GM18517 (cell line): Measurements from ENCODE around the gene LRRIQ1.
"Not testable (repeated sequence)": the region's sequence is repeated elsewhere in the genome, so short reads cannot be mapped to it uniquely, and the experiment has no call there.

Experiments
- ATAC-seq: cut with Tn5 transposase; IDR thresholded peaks from one replicate; pipeline ENCODE4 v1.9.1; 2021; ENCODE audit warnings: mild to moderate bottlenecking, moderate library complexity; ENCODE audit not compliant: unreplicated experiment

The LRRIQ1 gene

GRCh38 chr12:85188619-85189018 is 152.5 kb downstream of the LRRIQ1 start:
- ATAC-seq: no peak

GRCh38 chr12:85190728-85191127 is 154.6 kb downstream of the LRRIQ1 start:
- ATAC-seq: no peak

DNA sequence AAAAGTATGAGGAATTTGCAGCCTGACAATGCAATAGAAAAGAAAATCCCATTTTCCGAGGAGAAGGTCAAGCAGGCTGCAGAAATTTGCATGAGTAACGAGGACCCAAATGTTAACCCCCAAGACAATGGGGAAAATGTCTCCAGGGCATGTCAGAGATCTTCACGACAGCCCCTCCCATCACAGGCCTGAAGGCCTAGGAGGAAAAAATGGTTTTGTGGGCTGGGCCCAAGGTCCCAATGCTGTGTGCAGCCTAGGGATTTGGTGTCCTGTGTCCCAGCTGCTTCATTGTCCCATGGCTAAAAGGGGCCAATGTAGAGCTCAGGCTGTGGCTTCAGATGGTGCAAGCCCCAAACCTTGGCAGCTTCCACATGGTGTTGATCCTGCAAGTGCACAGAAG is 167.7 kb downstream of the LRRIQ1 start:
- not testable (repeated sequence) for ATAC-seq

- ATAC-seq: no peak
Observed at GRCh38 chr12:85206543-85206942, 170.4 kb downstream of the LRRIQ1 start.

- not testable (repeated sequence) for ATAC-seq
Observed at GRCh38 chr12:85224339-85224738, 188.2 kb downstream of the LRRIQ1 start.

GRCh38 chr12:85225501-85225900 is 189.3 kb downstream of the LRRIQ1 start:
- ATAC-seq: no peak

DNA sequence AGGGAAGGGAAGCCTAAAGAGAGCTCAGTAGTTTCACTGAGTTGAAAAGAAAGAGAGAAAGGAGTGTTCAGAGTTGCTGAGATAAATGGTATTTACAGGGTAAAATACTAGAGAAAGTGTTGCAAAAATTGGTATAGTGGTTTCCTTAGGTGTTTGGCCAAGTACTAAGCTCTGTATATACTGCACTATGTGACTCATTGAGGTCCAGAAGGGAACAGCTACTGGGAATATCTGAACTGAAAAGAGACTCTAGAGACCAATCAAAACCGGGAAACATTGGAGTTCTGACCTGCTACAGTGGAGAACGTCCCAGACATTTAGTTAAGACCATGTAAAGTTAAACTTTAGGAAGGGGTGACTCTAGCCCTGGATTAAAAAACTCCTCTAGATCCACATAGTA is 201.2 kb downstream of the LRRIQ1 start:
- no peak for ATAC-seq

DNA sequence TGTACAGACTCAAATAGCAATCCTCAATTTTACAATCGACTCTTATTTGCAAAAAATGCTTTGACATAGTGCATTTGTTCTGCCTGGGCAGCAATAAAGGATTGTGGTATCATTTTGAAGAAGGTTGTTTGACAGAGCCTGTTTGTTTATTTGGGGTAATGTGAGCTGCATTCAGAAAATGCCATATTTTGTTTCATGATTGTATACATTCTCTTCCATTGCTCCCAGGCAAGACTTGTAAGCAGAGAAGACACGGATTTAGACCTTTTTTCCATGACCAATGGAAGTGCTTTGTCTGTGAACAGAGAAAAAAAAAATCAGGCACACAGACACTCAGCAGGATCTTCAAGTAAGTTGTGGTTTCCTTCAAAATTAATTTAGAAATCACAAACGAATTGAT is 208.4 kb downstream of the LRRIQ1 start:
- no peak for ATAC-seq

- ATAC-seq: no peak
Observed at GRCh38 chr12:85253853-85254252, 217.7 kb downstream of the LRRIQ1 start.

DNA sequence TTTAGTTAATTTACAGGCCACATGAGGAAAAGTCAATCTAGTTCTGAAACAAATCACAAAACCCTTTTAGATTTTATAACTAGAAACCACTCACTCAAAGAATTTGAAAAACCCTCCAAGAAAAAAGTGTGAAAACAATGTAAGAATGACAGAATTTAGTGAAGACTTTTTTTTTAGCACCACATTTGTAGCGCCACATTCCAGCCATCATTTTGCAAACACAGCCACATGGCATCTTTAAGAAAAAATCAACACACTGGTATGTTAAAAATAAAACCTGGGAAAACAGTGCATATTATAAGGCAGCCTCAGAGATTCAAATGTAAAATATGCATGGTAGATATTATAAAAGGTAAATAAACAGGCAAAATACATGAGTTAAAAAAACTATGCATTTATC is 221.5 kb downstream of the LRRIQ1 start:
- no peak for ATAC-seq

GRCh38 chr12:85260447-85260846 is 224.3 kb downstream of the LRRIQ1 start:
- no peak for ATAC-seq

GRCh38 chr12:85260896-85261295 is 224.7 kb downstream of the LRRIQ1 start:
- no peak for ATAC-seq

DNA sequence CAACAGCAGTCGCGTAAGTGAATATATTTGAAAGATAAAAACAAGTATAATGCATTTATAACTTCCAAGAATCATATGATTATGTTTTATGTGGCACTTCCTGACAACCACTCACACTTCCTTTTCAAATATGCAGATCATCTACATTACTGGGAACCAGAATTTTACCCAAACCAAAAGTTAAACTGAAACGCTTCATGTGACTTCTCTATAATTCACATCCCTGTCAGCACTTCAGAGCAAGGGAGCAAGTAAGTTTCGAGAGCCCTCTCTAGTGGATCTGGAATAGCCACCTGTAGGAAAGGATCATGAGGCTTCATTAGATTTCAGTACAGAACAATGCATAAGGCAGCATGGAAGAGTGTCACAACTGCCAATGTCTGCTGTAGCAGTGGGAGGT is 230.2 kb downstream of the LRRIQ1 start:
- ATAC-seq: no peak

- ATAC-seq: no peak
Observed at GRCh38 chr12:85273381-85274314, 237.5 kb downstream of the LRRIQ1 start.

DNA sequence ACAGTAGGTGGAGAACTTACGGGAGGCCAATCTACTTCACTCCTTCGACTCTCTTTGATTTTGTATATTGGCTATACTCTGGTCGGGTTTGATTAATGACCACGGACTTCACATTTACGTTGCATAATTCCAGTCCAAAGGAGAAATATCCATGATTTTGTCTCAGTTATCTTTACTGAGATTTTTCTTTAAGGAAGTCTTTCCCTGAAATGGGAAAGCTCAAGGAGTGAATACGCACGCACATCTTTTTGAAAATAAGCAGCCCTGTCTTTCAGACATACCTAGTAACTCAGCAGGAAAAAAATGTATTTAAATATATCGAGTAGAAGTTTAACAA is 238.1 kb downstream of the LRRIQ1 start:
- no peak for ATAC-seq

DNA sequence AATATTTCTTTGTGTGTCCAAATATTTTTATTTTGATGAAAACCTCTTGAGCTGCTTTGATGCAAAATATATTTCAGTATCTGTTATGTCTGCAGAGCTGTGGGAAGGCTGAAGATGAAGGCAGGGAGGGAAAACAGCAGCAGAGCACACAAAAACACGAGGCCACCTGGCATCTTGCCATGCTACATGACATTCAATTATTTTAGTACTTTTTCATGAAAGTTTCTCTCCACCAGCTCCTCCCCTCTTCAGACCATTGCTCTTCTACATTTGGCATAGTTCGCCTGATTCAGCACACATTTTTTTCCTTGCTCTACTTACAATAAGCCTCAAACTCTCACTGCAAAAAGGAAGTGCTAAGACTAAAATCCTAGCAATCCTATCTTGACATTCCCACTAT is 239.2 kb downstream of the LRRIQ1 start:
- no peak for ATAC-seq

DNA sequence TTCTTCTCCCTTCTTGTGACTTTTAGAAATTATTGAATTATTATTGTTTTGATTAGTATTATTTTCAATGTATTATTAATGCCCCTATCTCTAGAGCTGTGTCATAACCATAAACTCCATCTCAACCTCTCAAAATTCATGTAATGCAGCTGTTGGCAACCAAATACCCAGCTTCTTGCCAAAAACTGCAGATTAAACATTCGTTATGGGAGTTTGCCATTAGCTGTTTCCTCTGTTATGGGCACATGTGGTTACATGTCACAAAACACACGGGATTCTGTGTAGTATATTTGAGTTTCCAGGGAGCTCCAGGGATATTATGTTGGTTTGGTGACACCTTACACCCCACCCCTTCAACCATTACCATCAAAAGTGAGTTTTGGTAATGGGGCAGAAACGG is 241.0 kb downstream of the LRRIQ1 start:
- no peak for ATAC-seq

DNA sequence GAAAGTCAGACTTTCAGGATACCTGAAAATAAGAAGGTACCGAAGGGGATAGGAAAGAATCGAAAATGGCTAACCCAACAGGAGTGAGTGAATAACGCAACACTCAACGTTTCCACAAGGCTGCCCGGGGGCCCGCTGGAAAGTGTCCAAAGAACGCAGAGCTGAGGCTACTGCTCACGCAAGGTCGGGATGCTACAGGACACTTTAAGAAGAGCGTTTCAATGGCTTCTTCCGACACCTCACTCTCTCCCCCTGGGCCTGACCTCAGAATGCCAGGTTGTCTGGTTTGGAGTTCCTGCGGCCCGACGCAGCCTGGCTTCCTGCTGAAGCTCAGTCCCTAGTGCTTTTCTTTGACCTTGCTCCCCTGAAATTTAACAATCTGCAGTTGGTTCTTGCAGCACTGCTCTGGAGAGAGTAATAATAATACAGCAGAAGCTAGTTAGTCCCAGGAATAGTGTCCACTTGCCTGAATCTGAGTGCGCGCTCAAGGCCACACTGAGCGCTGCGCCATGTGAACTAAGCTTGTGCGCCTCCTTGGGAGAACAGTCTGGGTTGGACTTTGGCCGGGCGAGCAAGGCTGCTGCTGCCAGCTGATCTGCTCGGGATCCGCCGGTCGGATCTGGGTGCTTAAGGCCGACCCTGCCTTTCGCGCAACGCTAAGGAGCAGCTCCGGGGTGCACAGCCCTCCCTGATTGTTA is 241.9 kb downstream of the LRRIQ1 start:
- no peak for ATAC-seq

GRCh38 chr12:85278598-85279448 is 242.7 kb downstream of the LRRIQ1 start:
- ATAC-seq: no peak

DNA sequence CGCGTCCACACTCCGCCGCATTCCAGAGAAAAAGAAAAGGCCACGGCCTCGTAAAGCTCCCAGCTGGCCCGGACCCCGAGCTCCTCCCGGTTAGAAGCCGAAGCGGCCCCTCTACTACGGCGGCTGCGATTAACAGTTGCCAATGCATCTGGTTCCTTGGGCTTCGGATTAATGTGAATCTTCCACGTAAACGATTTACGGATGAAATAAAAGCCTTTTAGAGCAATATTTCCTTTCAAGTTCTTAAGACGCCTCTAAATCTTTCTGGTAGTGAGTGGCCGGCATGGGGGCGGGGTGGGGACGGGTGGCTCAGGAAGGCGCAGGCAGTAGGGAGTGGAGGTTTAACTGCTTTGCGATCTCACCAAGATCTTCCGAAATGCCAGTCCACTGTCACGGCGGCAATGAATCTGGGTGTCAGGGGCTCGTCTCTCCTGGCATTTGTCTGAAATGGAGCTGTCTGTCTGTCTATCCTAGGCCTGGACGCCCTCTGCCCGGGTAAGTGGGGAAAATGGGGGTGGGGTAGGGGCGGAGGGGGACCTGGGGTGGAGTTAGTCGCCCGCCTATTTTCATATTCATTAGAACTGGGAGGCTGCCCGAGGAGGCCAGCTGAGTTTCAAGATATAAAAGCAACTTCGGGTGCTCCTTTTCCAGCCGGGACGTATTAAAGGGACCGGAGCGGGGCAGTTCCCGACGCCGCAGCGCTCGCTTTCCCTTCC is 243.5 kb downstream of the LRRIQ1 start:
- ATAC-seq: no peak
